ENCODE data around the gene HDAC4. TPM values are rescaled to one million over a fixed set of nuclear protein-coding genes. Genes with fewer than 3 reads are reported as not detected.

HDAC4 gene
- total and polyA plus RNA-seq, 2 donors (not counting 1 experiment from before 2014, with no cell fraction given) = 13.5 to 46.0 TPM

DNA sequence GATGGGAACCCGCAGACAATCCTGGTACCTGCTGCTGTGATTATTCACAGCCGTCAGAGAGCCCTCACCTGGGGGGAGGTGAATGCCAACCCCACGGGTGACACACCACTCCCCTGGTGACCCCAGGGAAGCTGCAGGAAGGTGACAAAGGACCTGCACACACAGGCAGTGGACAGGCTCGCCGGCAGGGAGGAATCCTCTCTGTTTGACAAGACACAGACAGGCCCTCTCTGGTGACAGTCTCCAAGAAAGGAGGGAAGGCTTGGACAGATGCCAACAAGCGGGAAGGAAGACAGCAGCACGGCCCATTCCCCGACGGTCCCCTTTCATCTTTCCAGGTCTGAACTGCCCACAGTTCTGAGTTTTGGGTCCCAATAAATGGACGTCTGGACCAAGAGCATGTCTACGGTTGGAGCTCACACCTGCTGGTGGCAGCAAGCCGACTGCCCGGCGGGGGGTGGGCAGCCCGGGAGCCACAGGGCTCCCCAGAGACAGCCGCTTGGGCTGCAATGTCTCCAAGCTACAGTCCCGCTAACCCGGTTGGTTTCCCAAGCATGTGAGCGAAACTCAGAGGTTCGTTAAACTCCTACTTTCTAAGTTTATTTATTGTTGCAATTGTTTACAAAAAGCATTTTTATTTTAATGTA lies 31.8 kb downstream of the HDAC4 start:
- DNase-seq (peak; percentile 35), ATAC-seq (ENCODE audit: low read depth) (peak; percentile 19)
- Mint-ChIP-seq H3K9me3 (ENCODE audit: insufficient read depth) (no peaks in the 10 kb centered on the region), H3K4me1 (peaks cover 15% of the 10 kb centered on the region), H3K27me3 (no peaks in the 10 kb centered on the region), H3K27ac (peak overlapping the region; percentile 69), H3K4me3 (peak overlapping the region; percentile 66)
- ChIA-PET CTCF (interaction anchor here (0.6 to 3.0 kb wide), 7 partner anchors 12 to 102 kb away, joined by 3 to 27 read pairs (median 5); no protein-coding TSS in a partner anchor), POLR2A (interaction anchor here (1.1 to 2.4 kb wide), 3 partner anchors 12 to 77 kb away, joined by 3 to 13 read pairs (median 11); partner anchors contain the start of gene HDAC4)
- no peaks in the 10 kb centered on the region for H3K36me3 ChIP-seq (replicated peaks in 1 of 2; ENCODE audit: control extremely low read depth in 1 of 2, control insufficient read depth in 1 of 2, extremely low read depth in 1 of 2, insufficient read depth in 2 of 2, low read length in 1 of 2)
- H3K27ac ChIP-seq (ENCODE audit: low read length in 2 of 2) = peak overlapping the region; percentile 90 to 91
- H3K4me2 ChIP-seq (replicated peaks; ENCODE audit: low read depth, low read length, poor library complexity, severe bottlenecking) = peak overlapping the region; percentile 85
- H3K4me1 ChIP-seq (ENCODE audit: control insufficient read depth in 2 of 2, insufficient read depth in 2 of 2, low read length in 2 of 2) = peaks cover 20 to 32% of the 10 kb centered on the region in 2 donors
- peak overlapping the region; percentile 63 for H2AFZ ChIP-seq (ENCODE audit: insufficient read depth, low read depth, low read length, poor library complexity, severe bottlenecking)
- H3K9ac ChIP-seq (ENCODE audit: low read length) = peak overlapping the region; percentile 63
- intact Hi-C loops (cut with micrococcal nuclease) = loop anchor here (1.0 kb wide), 3 partner anchors 12 to 102 kb away; partner anchors contain the start of gene HDAC4
- no peaks in the 10 kb centered on the region for H4K20me1 ChIP-seq (ENCODE audit: control insufficient read depth, insufficient read depth, low read length, poor library complexity, severe bottlenecking)
- H3K4me3 ChIP-seq (ENCODE audit: control extremely low read depth in 1 of 5, extremely low read depth in 1 of 5, insufficient read depth in 1 of 5, low read depth in 2 of 5, low read length in 4 of 5) = peak overlapping the region in 3 of 5 experiments; percentile 31 to 57 (median 48)
- H3K27me3 ChIP-seq (replicated peaks in 1 of 4; ENCODE audit: control extremely low read depth in 1 of 4, control insufficient read depth in 3 of 4, insufficient read depth in 4 of 4, low read length in 3 of 4) = no peaks in the 10 kb centered on the region
- H3K9me3 ChIP-seq (ENCODE audit: control extremely low read depth in 1 of 3, control insufficient read depth in 2 of 3, insufficient read depth in 1 of 3, low read length in 2 of 3) = peaks cover 0 to 4% (median 0%) of the 10 kb centered on the region in 3 donors
- peaks cover 37% of the 10 kb centered on the region for H3K79me2 ChIP-seq (ENCODE audit: control insufficient read depth, insufficient read depth, low read length)
- TF ChIP-seq EZH2 (IDR thresholded peaks at IDR 0.05; ENCODE audit: borderline replicate concordance, insufficient read depth, low read depth, low read length, poor library complexity, severe bottlenecking) = no peak
- TF ChIP-seq, protein P1, sequence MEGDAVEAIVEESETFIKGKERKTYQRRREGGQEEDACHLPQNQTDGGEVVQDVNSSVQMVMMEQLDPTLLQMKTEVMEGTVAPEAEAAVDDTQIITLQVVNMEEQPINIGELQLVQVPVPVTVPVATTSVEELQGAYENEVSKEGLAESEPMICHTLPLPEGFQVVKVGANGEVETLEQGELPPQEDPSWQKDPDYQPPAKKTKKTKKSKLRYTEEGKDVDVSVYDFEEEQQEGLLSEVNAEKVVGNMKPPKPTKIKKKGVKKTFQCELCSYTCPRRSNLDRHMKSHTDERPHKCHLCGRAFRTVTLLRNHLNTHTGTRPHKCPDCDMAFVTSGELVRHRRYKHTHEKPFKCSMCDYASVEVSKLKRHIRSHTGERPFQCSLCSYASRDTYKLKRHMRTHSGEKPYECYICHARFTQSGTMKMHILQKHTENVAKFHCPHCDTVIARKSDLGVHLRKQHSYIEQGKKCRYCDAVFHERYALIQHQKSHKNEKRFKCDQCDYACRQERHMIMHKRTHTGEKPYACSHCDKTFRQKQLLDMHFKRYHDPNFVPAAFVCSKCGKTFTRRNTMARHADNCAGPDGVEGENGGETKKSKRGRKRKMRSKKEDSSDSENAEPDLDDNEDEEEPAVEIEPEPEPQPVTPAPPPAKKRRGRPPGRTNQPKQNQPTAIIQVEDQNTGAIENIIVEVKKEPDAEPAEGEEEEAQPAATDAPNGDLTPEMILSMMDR (IDR thresholded peaks at IDR 0.05) = no peak
- WGBS (ENCODE audit: insufficient coverage) = 49% methylated on average over 15 of the region's 20 CpGs

DNA sequence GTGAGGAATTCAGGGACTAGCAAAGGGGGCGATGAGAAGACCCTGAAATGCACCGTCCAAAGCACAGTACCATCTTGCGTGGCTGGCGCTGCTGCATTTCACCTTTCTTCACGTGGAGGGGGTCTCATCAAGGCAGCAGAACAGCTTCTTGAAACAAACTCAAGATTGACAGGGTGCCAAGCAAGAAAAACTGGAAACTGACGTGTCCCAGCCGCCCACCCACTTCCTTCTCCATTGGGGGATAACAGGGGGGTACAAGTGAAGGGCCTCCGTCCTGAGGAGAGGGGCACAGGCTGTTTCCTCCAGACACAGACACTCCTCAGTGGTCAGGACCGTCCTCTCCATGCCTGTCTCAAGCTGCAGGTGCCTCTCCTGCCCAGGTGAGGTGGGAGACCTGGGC lies 32.5 kb downstream of the HDAC4 start:
- peaks cover 0 to 4% (median 0%) of the 10 kb centered on the region in 3 donors for H3K9me3 ChIP-seq (ENCODE audit: control extremely low read depth in 1 of 3, control insufficient read depth in 2 of 3, insufficient read depth in 1 of 3, low read length in 2 of 3)
- no peaks in the 10 kb centered on the region for H3K9me3 Mint-ChIP-seq (ENCODE audit: insufficient read depth)
- no peaks in the 10 kb centered on the region for H3K27me3 Mint-ChIP-seq
- ChIA-PET POLR2A (no interaction called here), CTCF (no interaction called here)
- ATAC-seq (ENCODE audit: low read depth) = no peak
- intact Hi-C loops (cut with micrococcal nuclease) = no loop called here
- H2AFZ ChIP-seq (ENCODE audit: insufficient read depth, low read depth, low read length, poor library complexity, severe bottlenecking) = no peak overlapping the region
- WGBS (ENCODE audit: insufficient coverage) = 98% methylated on average over 5 of the region's 9 CpGs
- no peaks in the 10 kb centered on the region for H3K27me3 ChIP-seq (replicated peaks in 1 of 4; ENCODE audit: control extremely low read depth in 1 of 4, control insufficient read depth in 3 of 4, insufficient read depth in 4 of 4, low read length in 3 of 4)
- H3K36me3 ChIP-seq (replicated peaks in 1 of 2; ENCODE audit: control extremely low read depth in 1 of 2, control insufficient read depth in 1 of 2, extremely low read depth in 1 of 2, insufficient read depth in 2 of 2, low read length in 1 of 2) = no peaks in the 10 kb centered on the region
- no peak overlapping the region for H3K4me3 Mint-ChIP-seq
- no peak overlapping the region for H3K4me2 ChIP-seq (replicated peaks; ENCODE audit: low read depth, low read length, poor library complexity, severe bottlenecking)
- H3K27ac Mint-ChIP-seq = peak overlapping the region; percentile 69
- H3K4me1 Mint-ChIP-seq = peaks cover 15% of the 10 kb centered on the region
- H4K20me1 ChIP-seq (ENCODE audit: control insufficient read depth, insufficient read depth, low read length, poor library complexity, severe bottlenecking) = no peaks in the 10 kb centered on the region
- no peak for TF ChIP-seq EZH2 (IDR thresholded peaks at IDR 0.05; ENCODE audit: borderline replicate concordance, insufficient read depth, low read depth, low read length, poor library complexity, severe bottlenecking)
- TF ChIP-seq, protein P1 (IDR thresholded peaks at IDR 0.05) = no peak
- peaks cover 40% of the 10 kb centered on the region for H3K79me2 ChIP-seq (ENCODE audit: control insufficient read depth, insufficient read depth, low read length)
- no peak overlapping the region for H3K4me3 ChIP-seq (ENCODE audit: control extremely low read depth in 1 of 5, extremely low read depth in 1 of 5, insufficient read depth in 1 of 5, low read depth in 2 of 5, low read length in 4 of 5)
- no peak for DNase-seq
- no peak overlapping the region for H3K27ac ChIP-seq (ENCODE audit: low read length in 2 of 2)
- peaks cover 20 to 32% of the 10 kb centered on the region in 2 donors for H3K4me1 ChIP-seq (ENCODE audit: control insufficient read depth in 2 of 2, insufficient read depth in 2 of 2, low read length in 2 of 2)
- H3K9ac ChIP-seq (ENCODE audit: low read length) = no peak overlapping the region
